Mammary epithelial cell (primary cell): Measurements from ENCODE around the gene CYB561.

Experiments
- CTCF ChIP-seq, 2 donors: IDR thresholded peaks in 1 of 2; conservative IDR thresholded peaks in 1 of 2; 2 replicates each; pipeline ENCODE4 v1.5.1; 2011 to 2012; ENCODE audit warnings: inconsistent platforms in 2 of 2, low read length in 2 of 2, mild to moderate bottlenecking in 2 of 2, control low read depth in 1 of 2, low read depth in 1 of 2; ENCODE audit not compliant: insufficient read depth in 1 of 2; ENCODE audit errors: extremely low read depth in 1 of 2
- EZH2 ChIP-seq: IDR thresholded peaks from 2 replicates; pipeline ENCODE4 v1.6.1; 2012; ENCODE audit warnings: low read length, inconsistent platforms, borderline replicate concordance

GRCh38 chr17:63399856-63400255 is 46.2 kb downstream of the CYB561 start:
- TF ChIP-seq EZH2 (no peak), CTCF (conservative IDR thresholded peaks at IDR 0.05 in 1 of 2, IDR thresholded peaks at IDR 0.05 in 1 of 2; ENCODE audit: extremely low read depth in 1 of 2, insufficient read depth in 1 of 2, low read depth in 1 of 2, low read length in 2 of 2) (no peak)
